ENCODE results near the gene PSMD13. TPM values are rescaled to one million over a fixed set of nuclear protein-coding genes. Genes with fewer than 3 reads are reported as not detected.
A peak's percentile ranks its signal among the peaks of the same experiment; 100 is the strongest.

Gene PSMD13
- total RNA-seq, 2 experiments from 2014 or later, result 210 to 214 TPM

DNA sequence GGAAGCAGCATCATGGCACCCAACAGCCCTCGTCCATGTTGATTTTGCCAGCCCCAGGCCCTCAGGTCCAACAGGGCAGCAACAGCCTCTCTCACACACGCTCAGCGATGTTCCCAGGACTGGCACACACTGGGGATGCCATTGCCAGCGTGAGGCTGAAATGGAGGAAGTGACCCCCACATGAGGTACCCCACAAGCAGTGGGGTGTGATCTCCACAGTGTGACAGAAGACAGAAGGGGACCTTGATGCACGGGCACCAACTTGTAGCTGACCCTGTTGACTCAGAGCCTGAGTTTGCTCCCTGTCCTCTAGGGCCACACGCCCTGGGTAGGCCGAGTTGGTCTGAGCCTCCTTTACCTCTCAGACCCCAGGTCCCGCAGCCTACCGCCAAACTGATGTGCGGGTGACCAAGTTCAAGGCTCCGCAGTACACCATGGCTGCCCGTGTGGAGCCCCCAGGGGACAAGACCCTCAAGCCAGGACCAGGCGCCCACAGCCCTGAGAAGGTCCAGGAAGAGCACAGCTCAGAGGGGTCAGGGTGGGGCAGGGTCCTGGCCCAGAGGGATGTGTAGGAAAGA lies 37.7 kb upstream of the PSMD13 start:
- Mint-ChIP-seq H3K4me3 (no peak overlapping the region), H3K9me3 (no peaks in the 10 kb centered on the region), H3K36me3 (peaks cover 4% of the 10 kb centered on the region), H3K4me1 (ENCODE audit: low read depth) (peaks cover 34% of the 10 kb centered on the region), H3K27me3 (no peaks in the 10 kb centered on the region), H3K27ac (no peak overlapping the region)
- POLR2A ChIA-PET, result no interaction called here
- DNase-seq, result no peak
- CTCF ChIA-PET, result interaction anchor here (1.1 kb wide), 1 partner anchor 165 kb away, joined by 3 read pairs; no protein-coding TSS in a partner anchor
- intact Hi-C loops (cut with micrococcal nuclease), result no loop called here

DNA sequence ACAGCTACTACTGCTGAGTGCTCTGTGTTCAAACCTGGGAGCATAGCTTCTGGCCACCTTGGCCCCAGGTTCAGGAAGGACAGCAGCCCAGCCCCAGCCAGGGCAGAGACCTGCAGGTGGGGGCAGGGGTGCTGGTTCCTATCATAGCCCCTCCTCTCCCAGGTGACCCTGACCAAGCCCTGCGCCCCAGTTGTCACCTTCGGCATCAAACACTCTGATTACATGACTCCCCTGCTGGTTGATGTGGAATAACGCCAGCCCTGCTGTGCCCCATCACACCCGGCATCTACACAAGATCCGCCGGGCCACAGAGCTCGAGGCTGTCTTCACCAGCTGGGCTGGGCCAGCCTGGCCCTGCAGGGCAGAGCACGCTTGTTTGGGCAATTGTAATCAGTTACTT lies 37.0 kb upstream of the PSMD13 start:
- intact Hi-C loops (cut with micrococcal nuclease), result no loop called here

DNA sequence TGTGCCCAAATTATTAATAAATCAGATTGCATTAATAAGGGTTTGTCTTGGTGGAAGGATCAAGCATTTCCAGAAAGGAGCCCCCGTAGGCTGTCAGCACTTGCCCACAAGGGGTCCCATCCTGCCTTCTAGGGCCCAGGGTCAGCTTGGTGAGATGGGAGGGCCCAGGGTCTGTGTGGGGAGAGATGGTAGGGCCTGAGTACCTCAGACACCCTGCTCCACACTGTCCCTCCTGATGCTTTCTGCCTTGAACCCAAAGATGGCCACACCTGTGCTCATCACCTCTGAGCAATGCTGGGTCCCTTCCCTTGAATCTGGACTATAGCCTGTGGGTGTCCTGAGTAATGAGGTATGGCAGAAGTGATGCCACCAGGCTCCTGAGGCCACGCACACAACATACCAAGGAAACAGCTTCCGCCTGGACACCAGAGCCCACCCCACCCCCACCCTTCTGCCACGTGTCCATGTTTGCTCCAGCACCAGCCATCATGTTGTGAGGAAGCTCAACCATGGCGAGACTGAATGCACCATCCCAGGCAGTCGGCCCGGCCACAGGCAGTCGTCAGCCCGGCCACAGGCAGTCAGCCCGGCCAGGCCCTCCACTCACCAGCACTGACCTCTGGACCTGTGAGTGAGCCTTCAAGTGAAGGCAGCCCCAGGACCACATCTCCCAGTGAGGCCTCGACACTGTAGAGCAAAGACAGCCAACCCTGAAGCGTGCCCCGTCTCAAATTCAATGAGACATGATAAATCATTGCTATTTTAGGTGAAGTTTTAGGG lies 36.4 kb upstream of the PSMD13 start:
- no peaks in the 10 kb centered on the region for H3K9me3 Mint-ChIP-seq
- intact Hi-C loops (cut with micrococcal nuclease), result no loop called here
- H3K27me3 Mint-ChIP-seq, result no peaks in the 10 kb centered on the region
- no peak for DNase-seq
- ChIA-PET POLR2A (no interaction called here), CTCF (interaction anchor here (1.1 kb wide), 1 partner anchor 163 kb away, joined by 3 read pairs; no protein-coding TSS in a partner anchor)
- H3K4me1 Mint-ChIP-seq (ENCODE audit: low read depth), result peaks cover 43% of the 10 kb centered on the region
- no peak overlapping the region for H3K27ac Mint-ChIP-seq
- no peak overlapping the region for H3K4me3 Mint-ChIP-seq
- peaks cover 9% of the 10 kb centered on the region for H3K36me3 Mint-ChIP-seq

More for the DNA sequence above, 37.0 kb upstream of the PSMD13 start:
- no peak overlapping the region for H3K4me3 Mint-ChIP-seq
- H3K27me3 Mint-ChIP-seq, result no peaks in the 10 kb centered on the region
- CTCF ChIA-PET, result interaction anchor here (1.1 kb wide), 1 partner anchor 164 kb away, joined by 3 read pairs; no protein-coding TSS in a partner anchor
- peaks cover 7% of the 10 kb centered on the region for H3K36me3 Mint-ChIP-seq
- peaks cover 39% of the 10 kb centered on the region for H3K4me1 Mint-ChIP-seq (ENCODE audit: low read depth)
- no peaks in the 10 kb centered on the region for H3K9me3 Mint-ChIP-seq
- no peak for DNase-seq
- POLR2A ChIA-PET, result no interaction called here
- H3K27ac Mint-ChIP-seq, result no peak overlapping the region

DNA sequence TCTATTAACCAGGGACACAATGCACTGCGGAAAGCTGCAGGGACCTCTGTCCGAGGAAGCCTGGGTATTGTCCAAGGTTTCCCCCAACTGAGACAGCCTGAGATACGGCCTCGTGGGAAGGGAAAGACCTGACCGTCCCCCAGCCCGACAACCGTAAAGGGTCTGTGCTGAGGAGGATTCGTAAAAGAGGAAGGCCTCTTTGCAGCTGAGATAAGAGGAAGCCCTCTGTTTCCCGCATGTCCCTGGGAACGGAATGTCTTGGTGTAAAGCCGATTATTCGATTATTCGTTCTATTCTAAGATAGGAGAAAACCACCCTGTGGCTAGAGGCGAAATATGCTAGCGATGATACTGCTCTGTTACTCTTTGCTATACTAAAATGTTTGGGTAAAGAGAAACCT lies 34.8 kb upstream of the PSMD13 start:
- DNase-seq, result no peak
- Mint-ChIP-seq H3K36me3 (peaks cover 14% of the 10 kb centered on the region), H3K4me3 (peak overlapping the region; percentile 44), H3K4me1 (ENCODE audit: low read depth) (peaks cover 51% of the 10 kb centered on the region), H3K9me3 (no peaks in the 10 kb centered on the region), H3K27ac (peak overlapping the region; percentile 89), H3K27me3 (no peaks in the 10 kb centered on the region)
- ChIA-PET CTCF (no interaction called here), POLR2A (no interaction called here)
- intact Hi-C loops (cut with micrococcal nuclease), result no loop called here

DNA sequence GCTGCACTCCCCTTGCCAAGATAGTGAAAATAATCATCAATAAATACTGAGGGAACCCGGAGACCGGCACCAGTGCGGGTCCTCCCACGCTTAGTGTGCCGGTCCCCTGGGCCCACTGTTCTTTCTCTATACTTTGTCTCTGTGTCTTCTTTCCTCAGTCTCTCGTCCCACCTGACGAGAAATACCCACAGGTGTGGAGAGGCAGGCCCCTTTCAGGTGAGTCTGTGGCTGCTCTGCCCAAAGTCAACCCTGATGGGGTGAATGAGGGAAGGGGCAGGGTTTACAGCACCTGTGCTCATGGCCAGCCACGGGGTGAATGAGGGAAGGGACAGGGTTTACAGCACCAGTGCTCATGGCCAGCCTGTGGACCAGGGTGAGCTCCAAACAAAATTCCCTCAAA lies 34.3 kb upstream of the PSMD13 start:
- Mint-ChIP-seq H3K27me3 (no peaks in the 10 kb centered on the region), H3K4me1 (ENCODE audit: low read depth) (peaks cover 51% of the 10 kb centered on the region), H3K4me3 (peak overlapping the region; percentile 44), H3K9me3 (no peaks in the 10 kb centered on the region), H3K36me3 (peaks cover 17% of the 10 kb centered on the region), H3K27ac (peak overlapping the region; percentile 89)
- intact Hi-C loops (cut with micrococcal nuclease), result no loop called here
- POLR2A ChIA-PET, result no interaction called here
- CTCF ChIA-PET, result no interaction called here
- DNase-seq, result no peak

DNA sequence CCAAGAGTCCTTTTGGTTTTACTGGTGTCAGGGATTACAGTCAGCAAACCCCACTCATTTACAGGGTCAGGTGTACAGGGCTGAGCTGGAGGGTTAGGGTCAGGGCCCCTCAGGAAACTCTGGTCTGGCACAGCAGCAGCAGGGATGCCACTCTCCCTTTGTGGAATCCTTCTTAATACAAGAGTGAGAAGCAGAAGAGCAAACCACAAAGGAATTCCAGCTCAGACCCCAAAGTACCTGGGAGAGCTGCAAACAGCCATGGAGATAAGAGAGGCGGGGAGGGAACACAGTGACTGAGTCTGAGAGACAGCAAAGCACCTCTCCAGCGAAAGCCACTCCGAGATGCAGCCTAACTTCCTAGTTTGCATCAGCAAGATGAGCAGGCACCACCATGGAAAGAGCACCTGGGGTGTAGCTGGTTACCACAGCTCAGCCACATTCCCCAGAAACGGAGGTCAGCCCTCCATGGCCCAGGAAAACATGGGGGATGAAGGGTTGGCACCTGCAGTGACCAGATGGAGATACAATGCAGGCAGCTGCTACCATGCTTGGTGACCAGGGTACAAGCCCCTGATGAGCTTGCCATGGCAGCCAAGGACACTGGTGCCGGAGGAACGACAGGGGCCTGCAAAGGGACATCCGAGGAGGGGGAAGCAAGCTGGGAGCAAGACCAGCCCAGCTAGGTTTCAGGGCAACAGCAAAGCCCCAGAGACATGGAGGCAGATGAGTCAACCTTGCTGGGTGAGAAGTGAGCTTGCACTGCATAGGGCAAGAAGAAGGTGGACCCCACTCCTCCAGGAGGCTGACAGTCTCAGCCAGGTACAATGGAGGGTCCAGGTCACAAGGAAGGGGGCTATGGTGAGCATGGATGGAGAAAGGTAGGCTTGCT lies 33.5 kb upstream of the PSMD13 start:
- Mint-ChIP-seq H3K4me3 (no peak overlapping the region), H3K4me1 (ENCODE audit: low read depth) (peaks cover 51% of the 10 kb centered on the region), H3K9me3 (no peaks in the 10 kb centered on the region), H3K27me3 (no peaks in the 10 kb centered on the region), H3K36me3 (peaks cover 24% of the 10 kb centered on the region), H3K27ac (peak overlapping the region; percentile 89)
- POLR2A ChIA-PET, result no interaction called here
- CTCF ChIA-PET, result interaction anchor here (1.1 kb wide), 1 partner anchor 47 kb away, joined by 3 read pairs; no protein-coding TSS in a partner anchor
- intact Hi-C loops (cut with micrococcal nuclease), result no loop called here
- no peak for DNase-seq

DNA sequence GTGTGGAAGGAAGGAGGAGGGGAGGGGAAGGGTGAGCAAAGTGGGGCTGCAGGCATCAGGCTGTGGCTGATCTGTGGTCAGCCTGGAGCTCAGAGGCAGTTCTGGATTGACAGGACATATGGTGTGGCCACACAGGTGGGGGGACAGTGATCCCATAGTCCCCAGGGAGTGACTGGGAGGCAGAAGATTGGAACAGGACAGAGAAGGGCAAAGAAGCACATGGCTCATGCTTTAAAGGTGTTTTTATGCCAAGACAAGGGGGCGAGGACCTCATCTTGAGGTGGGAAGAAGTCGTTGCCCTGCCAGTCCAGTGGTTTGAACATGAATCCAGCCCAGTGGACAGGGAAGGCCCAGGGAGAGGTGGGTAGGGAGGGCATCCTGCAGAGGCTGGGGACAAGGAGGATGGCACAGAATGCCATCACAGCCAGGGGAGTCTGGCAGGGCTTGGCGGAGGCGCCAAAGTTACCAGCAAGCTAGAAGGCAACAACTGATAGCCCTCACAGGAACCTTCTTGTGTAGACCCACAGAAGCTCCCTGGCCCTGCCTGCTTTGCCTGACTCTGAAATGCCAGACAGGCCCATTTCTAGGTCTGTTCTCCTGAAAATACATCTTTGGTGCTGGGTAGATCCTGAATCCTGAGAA lies 32.7 kb upstream of the PSMD13 start:
- peaks cover 24% of the 10 kb centered on the region for H3K36me3 Mint-ChIP-seq
- peak overlapping the region; percentile 50 for H3K27ac Mint-ChIP-seq
- no peaks in the 10 kb centered on the region for H3K9me3 Mint-ChIP-seq
- ChIA-PET CTCF (interaction anchor here (1.1 kb wide), 1 partner anchor 46 kb away, joined by 3 read pairs; no protein-coding TSS in a partner anchor), POLR2A (no interaction called here)
- intact Hi-C loops (cut with micrococcal nuclease), result no loop called here
- H3K27me3 Mint-ChIP-seq, result no peaks in the 10 kb centered on the region
- DNase-seq, result no peak
- H3K4me3 Mint-ChIP-seq, result no peak overlapping the region
- H3K4me1 Mint-ChIP-seq (ENCODE audit: low read depth), result peaks cover 51% of the 10 kb centered on the region

DNA sequence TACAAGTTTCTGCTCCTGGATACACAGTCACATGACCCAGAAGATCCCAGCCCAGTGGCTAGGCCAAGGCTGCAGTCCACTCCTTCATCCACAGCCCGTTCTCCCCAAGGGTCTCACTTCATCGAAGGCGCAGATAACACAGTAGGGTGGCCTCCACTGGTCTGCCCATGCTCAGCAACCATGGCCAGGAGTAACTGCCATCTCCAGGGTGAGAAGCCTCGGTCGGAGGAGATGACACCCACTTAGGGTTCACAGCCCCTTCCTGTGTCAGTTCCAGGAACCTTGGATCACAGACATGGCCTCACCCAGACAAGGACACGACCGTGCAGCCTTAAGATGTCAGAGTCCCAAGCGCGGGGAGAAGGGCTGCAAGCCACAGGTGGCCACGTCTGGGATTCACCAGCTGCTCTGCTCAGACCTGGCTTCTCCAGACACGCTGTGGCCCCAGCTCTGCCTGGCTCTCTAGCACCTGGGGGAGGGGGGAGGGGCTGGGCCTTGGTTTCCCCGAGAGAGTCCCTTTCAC lies 32.1 kb upstream of the PSMD13 start:
- CTCF ChIA-PET, result no interaction called here
- H3K36me3 Mint-ChIP-seq, result peaks cover 27% of the 10 kb centered on the region
- H3K9me3 Mint-ChIP-seq, result no peaks in the 10 kb centered on the region
- no peak overlapping the region for H3K4me3 Mint-ChIP-seq
- POLR2A ChIA-PET, result no interaction called here
- no peak overlapping the region for H3K27ac Mint-ChIP-seq
- DNase-seq, result no peak
- H3K4me1 Mint-ChIP-seq (ENCODE audit: low read depth), result peaks cover 54% of the 10 kb centered on the region
- intact Hi-C loops (cut with micrococcal nuclease), result loop anchor here (5.0 kb wide), 1 partner anchor 153 kb away; no protein-coding TSS in a partner anchor
- no peaks in the 10 kb centered on the region for H3K27me3 Mint-ChIP-seq

DNA sequence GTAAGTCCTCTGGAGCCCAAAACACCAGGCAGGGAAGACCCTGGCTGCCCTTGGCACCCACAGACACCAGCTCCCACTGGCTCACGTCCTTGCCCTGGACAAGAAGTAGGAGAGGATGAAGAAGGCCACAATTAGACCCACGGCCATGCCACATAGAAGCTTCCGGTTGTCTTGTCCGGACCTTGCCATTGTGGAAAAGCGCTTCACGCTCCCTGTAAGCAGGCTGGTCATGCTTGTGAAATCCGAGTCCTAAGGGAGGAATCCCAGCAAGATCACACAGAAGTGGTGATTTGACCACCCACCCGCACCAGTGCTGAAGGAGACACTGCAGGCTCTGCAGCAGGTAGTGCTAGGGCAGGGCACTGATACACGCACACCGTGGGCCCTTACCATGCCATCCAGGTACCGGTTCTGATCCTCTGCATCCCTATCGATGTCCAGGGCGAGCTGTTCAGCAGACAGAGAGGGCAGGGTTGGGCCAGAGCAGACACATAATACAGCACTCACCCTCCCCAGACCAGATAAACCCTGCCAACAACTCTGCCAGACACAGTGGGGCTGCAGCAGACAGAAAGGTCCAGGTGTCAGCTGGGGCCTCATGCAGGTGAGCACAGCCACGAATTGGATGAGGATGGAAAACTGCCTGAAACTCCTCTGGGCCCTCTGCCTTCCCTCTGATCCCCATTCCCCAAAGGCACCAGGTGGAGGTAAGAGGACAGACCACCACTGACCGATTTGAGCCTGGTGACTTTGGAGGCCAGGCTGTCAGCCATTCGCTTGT lies 31.4 kb upstream of the PSMD13 start:
- DNase-seq, result no peak
- ChIA-PET POLR2A (interaction anchor here (5.2 kb wide), 1 partner anchor 32 kb away, joined by 32 read pairs; the partner anchor contains the start of genes PSMD13 and SIRT3), CTCF (interaction anchor here (2.2 kb wide), 1 partner anchor 100 kb away, joined by 10 read pairs; no protein-coding TSS in a partner anchor)
- intact Hi-C loops (cut with micrococcal nuclease), result loop anchor here (2.0 to 5.0 kb wide), 3 partner anchors 109 to 245 kb away; partner anchors contain the start of genes IFITM1 and PTDSS2
- peaks cover 62% of the 10 kb centered on the region for H3K4me1 Mint-ChIP-seq (ENCODE audit: low read depth)
- H3K9me3 Mint-ChIP-seq, result no peaks in the 10 kb centered on the region
- H3K27ac Mint-ChIP-seq, result peak overlapping the region; percentile 96
- H3K4me3 Mint-ChIP-seq, result peak overlapping the region; percentile 97
- H3K27me3 Mint-ChIP-seq, result no peaks in the 10 kb centered on the region
- H3K36me3 Mint-ChIP-seq, result peaks cover 33% of the 10 kb centered on the region

DNA sequence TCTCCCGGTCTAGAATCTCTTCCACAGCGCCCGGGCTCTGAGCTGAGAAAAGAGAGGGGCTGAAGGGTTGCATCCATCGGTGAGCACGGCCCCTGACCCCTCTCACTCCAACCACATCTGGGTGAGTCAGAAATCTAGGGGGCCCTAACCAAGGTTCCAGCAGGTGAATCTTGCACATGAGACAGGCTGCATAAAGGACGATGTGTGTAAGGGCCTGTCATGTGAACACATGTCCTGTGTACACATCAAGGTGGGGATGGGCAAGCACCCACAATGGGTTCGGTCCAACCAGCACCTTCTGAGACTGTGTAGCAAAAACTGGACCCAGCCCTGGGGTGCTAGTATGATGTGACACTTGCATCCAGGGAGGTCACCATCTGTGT lies 30.8 kb upstream of the PSMD13 start:
- H3K27ac Mint-ChIP-seq, result peak overlapping the region; percentile 96
- peak overlapping the region; percentile 97 for H3K4me3 Mint-ChIP-seq
- H3K27me3 Mint-ChIP-seq, result no peaks in the 10 kb centered on the region
- H3K9me3 Mint-ChIP-seq, result no peaks in the 10 kb centered on the region
- ChIA-PET CTCF (interaction anchor here (1.0 to 2.2 kb wide), 3 partner anchors 31 to 156 kb away, joined by 3 to 10 read pairs (median 5); partner anchors contain the start of genes PSMD13 and SIRT3), POLR2A (interaction anchor here (0.8 to 5.2 kb wide), 2 partner anchors 32 to 149 kb away, joined by 3 to 32 read pairs; partner anchors contain the start of genes PSMD13 and SIRT3)
- H3K4me1 Mint-ChIP-seq (ENCODE audit: low read depth), result peaks cover 63% of the 10 kb centered on the region
- peaks cover 34% of the 10 kb centered on the region for H3K36me3 Mint-ChIP-seq
- DNase-seq, result no peak
- intact Hi-C loops (cut with micrococcal nuclease), result loop anchor here (2.0 to 5.0 kb wide), 3 partner anchors 109 to 245 kb away; partner anchors contain the start of genes IFITM1 and PTDSS2

Measured in activated CD4-positive, alpha-beta memory T cell treated with anti-CD3 and anti-CD28 coated beads for 36 hours (primary cell).